CD4-positive, alpha-beta T cell treated with Interleukin-4 for 1 hour (primary cell): ENCODE data around the gene BCAP31.
"Not testable (repeated sequence)": the region's sequence is repeated elsewhere in the genome, so short reads cannot be mapped to it uniquely, and the experiment has no call there.

Experiments used
- DNase-seq, 2 donors: peaks; one replicate each; pipeline ENCODE4 v3.0.0-alpha.2; 2020 to 2022

The BCAP31 gene

GRCh38 chrX:153692611-153693156 lies 31.5 kb downstream of the BCAP31 start:
- no peak for DNase-seq

- no peak for DNase-seq
Observed at GRCh38 chrX:153692003-153692402, 32.2 kb downstream of the BCAP31 start.

- not testable (repeated sequence) for DNase-seq
Observed at GRCh38 chrX:153691032-153691827, 33.0 kb downstream of the BCAP31 start.

- no peak for DNase-seq
Observed at GRCh38 chrX:153690466-153690865, 33.7 kb downstream of the BCAP31 start.

- DNase-seq: no peak
Observed at GRCh38 chrX:153689654-153690465, 34.3 kb downstream of the BCAP31 start.

- no peak for DNase-seq
Observed at GRCh38 chrX:153688911-153689590, 35.1 kb downstream of the BCAP31 start.

GRCh38 chrX:153688506-153688905 lies 35.7 kb downstream of the BCAP31 start:
- no peak for DNase-seq

- DNase-seq: no peak
Observed at GRCh38 chrX:153688071-153688470, 36.1 kb downstream of the BCAP31 start.

- DNase-seq: peak; percentile 45 to 49
Observed at GRCh38 chrX:153687121-153688039, 36.8 kb downstream of the BCAP31 start, which contains the start of gene SLC6A8. Gene SLC6A8, plus strand, starts transcription at chrX:153687926. Its CDS starts 649 bp downstream, at chrX:153688575.

- DNase-seq: no peak
Observed at GRCh38 chrX:153686711-153687110, 37.5 kb downstream of the BCAP31 start.

- no peak for DNase-seq
Observed at GRCh38 chrX:153685751-153686696, 38.2 kb downstream of the BCAP31 start.

- no peak for DNase-seq
Observed at GRCh38 chrX:153685156-153685536, 39.0 kb downstream of the BCAP31 start.

- DNase-seq: no peak
Observed at GRCh38 chrX:153684467-153685155, 39.6 kb downstream of the BCAP31 start.

- not testable (repeated sequence) for DNase-seq
Observed at GRCh38 chrX:153683486-153683885, 40.7 kb downstream of the BCAP31 start.

- no peak for DNase-seq
Observed at GRCh38 chrX:153681175-153681574, 43.0 kb downstream of the BCAP31 start.

- no peak for DNase-seq
Observed at GRCh38 chrX:153674219-153674851, 49.9 kb downstream of the BCAP31 start.

GRCh38 chrX:153673428-153674218 lies 50.6 kb downstream of the BCAP31 start, which contains the start of gene PNCK:
Gene PNCK, minus strand, starts transcription at chrX:153673813. Its CDS starts 737 bp downstream, at chrX:153673076.
- DNase-seq: no peak
